MCF 10A (cell line): ENCODE measurements around the gene TSC22D1. TPM values are rescaled to one million over a fixed set of nuclear protein-coding genes. Genes with fewer than 3 reads are reported as not detected.

ENCODE experiments used
- BruUV-seq: library from RNA; stranded (reverse); fragments of 400-500 nt; replicated peaks from 2 replicates; lab custom pipeline; 2021; lab: Mats Ljungman, UMichigan
- CTCF ChIA-PET: fragments of 300-600 bp; sonication (Branson Sonifier 250); formaldehyde crosslinking; extraction: SDS; loops from one replicate; lab custom pipeline; 2021; ENCODE audit warnings: antibody characterized with exemption, inconsistent platforms; lab: Yijun Ruan, JAX
- POLR2A ChIA-PET: fragments of 300-600, 350-650 bp; sonication (Branson Sonifier 250); formaldehyde crosslinking; extraction: SDS; loops from one replicate; lab custom pipeline; 2020; ENCODE audit warnings: antibody characterized with exemption, inconsistent platforms; lab: Yijun Ruan, JAX
- DNase-seq: peaks from one replicate; pipeline ENCODE4 v3.0.0-alpha.2; 2018; ENCODE audit not compliant: unreplicated experiment
- H3K27ac Mint-ChIP-seq: one replicate; pipeline ENCODE4 v1.8.0; 2022; ENCODE audit warnings: mild to moderate bottlenecking, low read depth, mixed read lengths; ENCODE audit not compliant: unreplicated experiment
- H3K27me3 Mint-ChIP-seq: one replicate; pipeline ENCODE4 v1.8.0; 2022; ENCODE audit warnings: mixed read lengths; ENCODE audit not compliant: insufficient read depth, unreplicated experiment
- H3K36me3 Mint-ChIP-seq: one replicate; pipeline ENCODE4 v1.8.0; 2022; ENCODE audit warnings: mild to moderate bottlenecking, moderate library complexity, mixed read lengths; ENCODE audit not compliant: insufficient read depth, unreplicated experiment
- H3K4me1 Mint-ChIP-seq: one replicate; pipeline ENCODE4 v1.8.0; 2022; ENCODE audit warnings: mixed read lengths; ENCODE audit not compliant: insufficient read depth, unreplicated experiment
- H3K4me3 Mint-ChIP-seq: one replicate; pipeline ENCODE4 v1.8.0; 2022; ENCODE audit warnings: mild to moderate bottlenecking, moderate library complexity, mixed read lengths; ENCODE audit not compliant: unreplicated experiment
- H3K9me3 Mint-ChIP-seq: one replicate; pipeline ENCODE4 v1.8.0; 2022; ENCODE audit warnings: mixed read lengths; ENCODE audit not compliant: unreplicated experiment
- CTCF ChIP-seq: fragments of 200-600 bp; IDR thresholded peaks from one replicate; pipeline ENCODE4 v1.8.0; 2022; ENCODE audit warnings: antibody characterized with exemption, mild to moderate bottlenecking; ENCODE audit not compliant: unreplicated experiment
- intact Hi-C: fragments of 100-400 bp; cut with micrococcal nuclease; formaldehyde crosslinking; loops from 2 replicates; pipeline ENCODE4 v1.14.1; 2022
- total RNA-seq: library from RNA; stranded (reverse); gene quantifications from 2 replicates; pipeline ENCODE4 v1.2.3, GENCODE V29; 2022

TSC22D1 gene
- total RNA-seq, 1 experiment from 2014 or later, result 153 TPM

GRCh38 chr13:44402899-44403445, 173.2 kb downstream of the TSC22D1 start:
- Mint-ChIP-seq H3K9me3 (no peaks in the 10 kb centered on the region), H3K27me3 (no peaks in the 10 kb centered on the region), H3K4me3 (no peak overlapping the region), H3K4me1 (no peaks in the 10 kb centered on the region), H3K27ac (no peak overlapping the region), H3K36me3 (no peaks in the 10 kb centered on the region)
- ChIA-PET POLR2A (interaction anchor here (0.9 to 1.4 kb wide), 3 partner anchors 34 to 71 kb away, joined by 3 to 4 read pairs (median 3); no protein-coding TSS in a partner anchor), CTCF (no interaction called here)
- intact Hi-C loops, result no loop called here
- BruUV-seq, result no TSS peak
- DNase-seq, result no peak
- TF ChIP-seq CTCF, result no peak

GRCh38 chr13:44401577-44401976, 174.6 kb downstream of the TSC22D1 start:
- no peak for TF ChIP-seq CTCF
- POLR2A ChIA-PET, result interaction anchor here (1.0 kb wide), 1 partner anchor 34 kb away, joined by 5 read pairs; no protein-coding TSS in a partner anchor
- intact Hi-C loops, result no loop called here
- CTCF ChIA-PET, result no interaction called here
- BruUV-seq, result no TSS peak
- no peaks in the 10 kb centered on the region for H3K9me3 Mint-ChIP-seq
- H3K27me3 Mint-ChIP-seq, result no peaks in the 10 kb centered on the region
- no peak overlapping the region for H3K4me3 Mint-ChIP-seq
- DNase-seq, result no peak
- H3K4me1 Mint-ChIP-seq, result no peaks in the 10 kb centered on the region
- H3K36me3 Mint-ChIP-seq, result no peaks in the 10 kb centered on the region
- no peak overlapping the region for H3K27ac Mint-ChIP-seq

- no peaks in the 10 kb centered on the region for H3K36me3 Mint-ChIP-seq
- POLR2A ChIA-PET, result interaction anchor here (1.0 kb wide), 1 partner anchor 35 kb away, joined by 5 read pairs; no protein-coding TSS in a partner anchor
- H3K27me3 Mint-ChIP-seq, result no peaks in the 10 kb centered on the region
- no peak for TF ChIP-seq CTCF
- no peak overlapping the region for H3K4me3 Mint-ChIP-seq
- intact Hi-C loops, result no loop called here
- no peaks in the 10 kb centered on the region for H3K9me3 Mint-ChIP-seq
- no peaks in the 10 kb centered on the region for H3K4me1 Mint-ChIP-seq
- no TSS peak for BruUV-seq
- DNase-seq, result no peak
- CTCF ChIA-PET, result no interaction called here
- H3K27ac Mint-ChIP-seq, result no peak overlapping the region
These were observed 175.4 kb downstream of the TSC22D1 start for GRCh38 chr13:44400736-44401135.

- no peak for TF ChIP-seq CTCF
- no peak overlapping the region for H3K4me3 Mint-ChIP-seq
- no peaks in the 10 kb centered on the region for H3K4me1 Mint-ChIP-seq
- POLR2A ChIA-PET, result interaction anchor here (1.1 kb wide), 1 partner anchor 33 kb away, joined by 3 read pairs; no protein-coding TSS in a partner anchor
- H3K27me3 Mint-ChIP-seq, result no peaks in the 10 kb centered on the region
- no peaks in the 10 kb centered on the region for H3K36me3 Mint-ChIP-seq
- CTCF ChIA-PET, result no interaction called here
- H3K9me3 Mint-ChIP-seq, result no peaks in the 10 kb centered on the region
- intact Hi-C loops, result no loop called here
- no peak for DNase-seq
- no TSS peak for BruUV-seq
- no peak overlapping the region for H3K27ac Mint-ChIP-seq
These were observed 177.1 kb downstream of the TSC22D1 start for GRCh38 chr13:44399074-44399473.
